ENCODE results near the gene ADGRG3.
"Not testable (repeated sequence)": the region's sequence is repeated elsewhere in the genome, so short reads cannot be mapped to it uniquely, and the experiment has no call there.

The ADGRG3 gene

GRCh38 chr16:57663917-57664661, 4.0 kb upstream of the ADGRG3 start:
- no peak for FAIRE-seq

- FAIRE-seq, result no peak
Measured at GRCh38 chr16:57664662-57665025, 3.5 kb upstream of the ADGRG3 start.

GRCh38 chr16:57665541-57665940, 2.6 kb upstream of the ADGRG3 start:
- no peak for FAIRE-seq

- FAIRE-seq, result no peak
Measured at GRCh38 chr16:57666353-57667047, 1.6 kb upstream of the ADGRG3 start.

- FAIRE-seq, result no peak
Measured at GRCh38 chr16:57667048-57667525, 1.0 kb upstream of the ADGRG3 start.

- no peak for FAIRE-seq
Measured at GRCh38 chr16:57667526-57668262, 412 bp upstream of the ADGRG3 start.

GRCh38 chr16:57668630-57669475, 747 bp downstream of the ADGRG3 start:
- FAIRE-seq, result no peak

GRCh38 chr16:57669476-57670162, 1.5 kb downstream of the ADGRG3 start:
- FAIRE-seq, result no peak

GRCh38 chr16:57670196-57670595, 2.1 kb downstream of the ADGRG3 start:
- FAIRE-seq, result no peak

- not testable (repeated sequence) for FAIRE-seq
Measured at GRCh38 chr16:57671451-57671850, 3.3 kb downstream of the ADGRG3 start.

- no peak for FAIRE-seq
Measured at GRCh38 chr16:57672416-57672815, 4.3 kb downstream of the ADGRG3 start.

GRCh38 chr16:57672824-57673223, 4.7 kb downstream of the ADGRG3 start:
- FAIRE-seq, result no peak

- FAIRE-seq, result no peak
Measured at GRCh38 chr16:57675741-57676551, 7.8 kb downstream of the ADGRG3 start.

- FAIRE-seq, result no peak
Measured at GRCh38 chr16:57676553-57677085, 8.5 kb downstream of the ADGRG3 start.

GRCh38 chr16:57677622-57678369, 9.7 kb downstream of the ADGRG3 start:
- FAIRE-seq, result no peak

- FAIRE-seq, result no peak
Measured at GRCh38 chr16:57679016-57679415, 10.9 kb downstream of the ADGRG3 start.

- FAIRE-seq, result no peak
Measured at GRCh38 chr16:57679767-57680482, 11.8 kb downstream of the ADGRG3 start.

- FAIRE-seq, result no peak
Measured at GRCh38 chr16:57680842-57681375, 12.8 kb downstream of the ADGRG3 start.

Measured in A204.1 (cell line).